OCI-LY7 (cell line): ENCODE results near the gene LRRC2.

ENCODE experiments used
- EZH2phosphoT487 ChIP-seq: fragments of 200-600 bp; sonication (generic); IDR thresholded peaks from 2 replicates; pipeline ENCODE4 v1.6.1; 2018; ENCODE audit warnings: low read depth, borderline replicate concordance, mild to moderate bottlenecking, mixed run types, antibody characterized with exemption, low read length, moderate library complexity, mixed read lengths
- TF ChIP-seq, protein P1 (sequence below): fragments of 200-600 bp; sonication (generic); conservative IDR thresholded peaks from 2 replicates; pipeline ENCODE4 v1.5.1; 2014; ENCODE audit warnings: mild to moderate bottlenecking, antibody characterized with exemption, low read length, moderate library complexity, mixed read lengths

DNA sequence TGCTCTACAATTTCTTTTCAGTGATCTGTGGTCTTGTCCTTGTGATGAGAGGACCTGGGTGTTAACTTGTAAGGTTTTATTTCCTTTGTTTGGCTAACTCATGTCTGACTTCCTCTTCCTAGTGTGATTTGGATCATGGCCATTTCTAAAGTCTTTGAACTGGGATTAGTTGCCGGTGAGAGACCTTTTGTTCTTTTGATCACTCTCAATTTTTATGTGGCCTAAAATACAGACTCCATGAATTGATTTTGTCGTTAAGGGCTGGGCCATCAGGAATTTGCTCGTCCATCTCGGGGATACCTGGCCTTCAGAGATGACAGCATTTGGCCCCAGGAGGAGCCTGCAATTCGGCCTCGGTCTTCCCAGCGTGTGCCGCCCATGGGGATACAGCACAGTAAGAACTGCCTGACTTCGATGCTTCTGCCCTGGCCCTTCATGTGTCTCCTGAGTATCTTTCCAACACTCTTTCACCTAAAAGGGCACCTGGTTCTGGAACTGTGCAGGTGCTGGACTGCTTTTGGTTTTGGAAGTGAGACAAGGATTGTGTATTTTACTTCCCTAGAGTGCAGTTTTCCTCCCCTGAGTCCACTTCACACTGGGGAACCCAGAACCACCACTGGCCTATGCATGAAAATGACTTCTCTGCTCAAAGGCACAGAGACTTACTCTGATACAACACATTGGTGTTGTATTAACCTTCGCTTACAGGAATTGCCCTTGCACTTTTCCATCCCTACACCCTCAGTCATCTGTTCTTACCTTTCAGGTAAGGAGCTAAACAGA is 13.1 kb upstream of the LRRC2 start:
- TF ChIP-seq, protein P1, sequence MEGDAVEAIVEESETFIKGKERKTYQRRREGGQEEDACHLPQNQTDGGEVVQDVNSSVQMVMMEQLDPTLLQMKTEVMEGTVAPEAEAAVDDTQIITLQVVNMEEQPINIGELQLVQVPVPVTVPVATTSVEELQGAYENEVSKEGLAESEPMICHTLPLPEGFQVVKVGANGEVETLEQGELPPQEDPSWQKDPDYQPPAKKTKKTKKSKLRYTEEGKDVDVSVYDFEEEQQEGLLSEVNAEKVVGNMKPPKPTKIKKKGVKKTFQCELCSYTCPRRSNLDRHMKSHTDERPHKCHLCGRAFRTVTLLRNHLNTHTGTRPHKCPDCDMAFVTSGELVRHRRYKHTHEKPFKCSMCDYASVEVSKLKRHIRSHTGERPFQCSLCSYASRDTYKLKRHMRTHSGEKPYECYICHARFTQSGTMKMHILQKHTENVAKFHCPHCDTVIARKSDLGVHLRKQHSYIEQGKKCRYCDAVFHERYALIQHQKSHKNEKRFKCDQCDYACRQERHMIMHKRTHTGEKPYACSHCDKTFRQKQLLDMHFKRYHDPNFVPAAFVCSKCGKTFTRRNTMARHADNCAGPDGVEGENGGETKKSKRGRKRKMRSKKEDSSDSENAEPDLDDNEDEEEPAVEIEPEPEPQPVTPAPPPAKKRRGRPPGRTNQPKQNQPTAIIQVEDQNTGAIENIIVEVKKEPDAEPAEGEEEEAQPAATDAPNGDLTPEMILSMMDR: no peak
- no peak for TF ChIP-seq EZH2phosphoT487
